GM12891 (cell line): ENCODE measurements around the gene DDX39B.

Experiments used
- PAX5 ChIP-seq: IDR thresholded peaks from 2 replicates; pipeline ENCODE4 v1.6.1; 2011; ENCODE audit warnings: low read length, moderate library complexity, mild to moderate bottlenecking; ENCODE audit not compliant: insufficient read depth, severe bottlenecking
- SPI1 ChIP-seq: IDR thresholded peaks from 2 replicates; pipeline ENCODE4 v1.6.1; 2011; ENCODE audit warnings: low read depth, low read length, control low read depth

DNA sequence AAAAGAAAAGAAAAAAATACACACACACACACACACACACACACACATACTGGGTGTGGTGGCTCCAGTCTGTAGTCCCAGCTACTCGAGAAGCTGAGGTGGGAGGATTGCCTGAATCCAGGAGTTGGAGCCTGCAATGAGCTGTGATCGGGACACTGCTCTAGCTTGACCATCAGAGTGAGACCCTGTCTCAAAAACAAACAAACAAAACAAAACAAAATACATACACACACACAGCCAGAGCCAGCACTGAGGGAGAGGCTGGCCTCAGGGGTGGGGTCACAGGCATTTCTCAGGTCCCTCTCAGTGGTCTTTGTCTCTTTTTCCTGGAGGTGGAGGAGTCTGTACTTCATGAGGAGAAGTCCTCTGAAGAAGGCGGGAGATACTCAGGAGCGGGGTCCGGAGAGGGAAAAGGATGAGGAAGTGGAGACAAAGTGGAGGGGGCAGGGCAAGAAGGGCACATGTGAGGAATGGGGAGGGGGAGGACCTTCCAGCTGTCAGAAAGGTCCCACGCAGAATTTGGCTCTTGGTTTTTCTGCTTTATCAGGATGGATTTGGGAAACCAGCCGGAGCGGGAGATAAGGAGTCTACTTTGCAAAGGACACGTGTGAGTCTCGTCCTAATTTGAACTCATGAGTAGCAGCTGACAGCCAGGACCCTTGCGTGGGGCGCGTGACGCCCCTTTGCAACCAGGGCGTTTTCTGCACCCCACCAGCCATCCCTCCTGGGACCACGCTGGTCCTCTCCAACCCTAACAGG is 51.5 kb downstream of the DDX39B start:
- TF ChIP-seq PAX5 (no peak), SPI1 (no peak)
